Kidney tubule cell (primary cell): ENCODE measurements around the gene ZNF514.

Experiments used
- DNase-seq: peaks from one replicate; pipeline ENCODE4 v3.0.0-alpha.2; 2018; ENCODE audit warnings: low spot score

ZNF514 gene

DNA sequence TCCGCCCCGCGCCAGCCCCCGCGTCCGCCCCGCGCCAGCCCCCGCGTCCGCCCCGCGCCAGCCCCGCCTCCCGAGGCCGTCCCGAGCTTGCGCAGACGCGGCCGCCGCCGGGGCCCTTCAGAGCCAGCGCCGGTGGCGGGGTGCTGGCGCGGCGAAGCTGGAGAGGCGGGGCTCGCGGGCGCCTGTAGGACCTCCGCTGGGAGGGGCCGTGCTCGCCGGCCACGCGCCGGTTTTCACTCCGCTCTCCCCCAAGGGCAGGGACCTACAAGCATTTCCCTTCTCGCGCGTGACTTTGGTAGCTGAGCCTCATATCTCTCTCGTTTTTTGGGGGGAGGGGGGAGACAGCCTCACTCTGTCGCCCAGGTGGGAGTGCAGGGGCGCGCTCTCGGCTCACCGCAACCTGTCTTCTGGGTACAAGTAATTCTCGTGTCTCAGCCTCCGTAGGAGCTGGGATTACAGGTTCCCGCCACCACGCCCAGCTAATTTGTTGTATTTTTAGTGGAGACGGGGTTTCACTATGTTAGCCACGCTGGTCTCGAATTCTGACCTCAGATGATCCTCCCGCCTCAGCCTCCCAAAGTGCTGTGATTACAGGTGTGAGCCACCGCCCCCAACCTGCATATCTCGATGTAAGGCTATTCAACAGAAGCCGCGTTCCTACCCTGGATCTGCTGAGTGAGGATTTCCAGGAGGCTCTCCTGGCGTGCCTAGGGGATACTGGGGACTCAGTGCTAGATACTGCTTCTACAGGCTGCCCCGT, at the start of gene ZNF514:
TSS of gene ZNF514 (minus strand) at position 159 of the 760 bp plus-strand sequence. CDS start 6,595 bp downstream, outside the sequence.
- peak; percentile 78 for DNase-seq

DNA sequence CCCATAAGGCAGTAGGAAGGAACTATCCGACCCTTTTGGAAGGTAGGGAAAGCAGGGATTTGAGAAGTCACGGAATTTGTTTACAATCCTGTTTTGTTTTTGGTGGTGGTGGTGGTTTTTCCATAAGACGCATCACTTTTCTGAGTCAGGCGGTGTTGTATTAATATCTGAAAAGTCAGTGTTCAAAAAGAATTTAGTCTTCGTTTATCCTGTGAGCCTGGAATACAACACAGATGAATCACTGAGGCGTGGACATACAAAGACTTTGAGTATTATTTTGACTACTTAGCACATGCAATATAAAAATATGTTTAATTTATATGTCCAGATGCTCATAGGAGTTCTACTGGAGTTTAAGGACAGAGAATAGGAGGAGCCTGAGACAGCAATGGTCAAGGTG, 48.5 kb upstream of the ZNF514 start:
- no peak for DNase-seq

DNA sequence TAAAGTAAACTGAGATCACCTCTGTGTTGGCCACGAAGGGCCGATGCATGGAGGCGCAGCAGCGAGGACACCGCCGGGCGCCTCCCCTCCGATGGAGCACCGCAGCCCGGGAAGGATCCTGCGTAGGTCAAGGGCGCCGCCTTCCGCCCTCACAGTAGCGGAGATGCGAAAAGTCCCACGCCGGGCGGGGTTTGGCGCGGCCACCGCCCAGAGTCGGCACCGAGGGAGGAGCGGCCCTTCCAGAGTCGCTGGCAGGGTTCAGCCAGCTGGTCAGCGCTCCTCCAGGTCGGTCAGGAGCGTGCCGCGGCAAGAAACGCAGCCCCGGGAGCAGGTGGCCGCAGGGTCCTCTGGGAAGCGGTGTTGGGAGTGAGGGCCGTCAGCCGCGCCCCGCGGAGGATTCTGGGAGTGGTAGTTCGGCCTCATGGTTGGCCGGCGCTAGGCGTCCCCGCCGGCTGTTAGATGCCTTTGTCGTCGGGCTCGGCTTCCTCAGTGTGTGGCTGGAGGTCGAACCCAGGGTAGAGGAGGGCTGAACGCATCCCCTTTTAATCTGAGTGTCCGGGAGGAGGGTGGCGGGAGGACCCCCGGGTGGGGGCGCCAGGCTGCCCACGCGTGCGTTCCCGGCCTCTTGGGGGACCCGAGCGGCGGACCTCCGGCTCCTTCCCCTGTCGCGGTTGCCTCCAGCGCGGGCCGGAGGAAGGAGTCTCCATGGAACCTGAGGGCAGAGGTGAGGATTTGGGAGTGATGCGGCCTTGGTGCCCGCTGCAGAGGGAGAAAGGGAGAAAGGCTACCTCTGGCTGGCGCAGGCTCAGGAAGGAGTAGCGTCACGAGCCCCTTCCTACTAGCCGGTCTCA, 47.7 kb upstream of the ZNF514 start, which contains the start of gene ZNF892:
TSS of gene ZNF892 (plus strand) at position 411 of the 851 bp plus-strand sequence. CDS start at position 706, 295 bp downstream.
- peak; percentile 95 for DNase-seq

DNA sequence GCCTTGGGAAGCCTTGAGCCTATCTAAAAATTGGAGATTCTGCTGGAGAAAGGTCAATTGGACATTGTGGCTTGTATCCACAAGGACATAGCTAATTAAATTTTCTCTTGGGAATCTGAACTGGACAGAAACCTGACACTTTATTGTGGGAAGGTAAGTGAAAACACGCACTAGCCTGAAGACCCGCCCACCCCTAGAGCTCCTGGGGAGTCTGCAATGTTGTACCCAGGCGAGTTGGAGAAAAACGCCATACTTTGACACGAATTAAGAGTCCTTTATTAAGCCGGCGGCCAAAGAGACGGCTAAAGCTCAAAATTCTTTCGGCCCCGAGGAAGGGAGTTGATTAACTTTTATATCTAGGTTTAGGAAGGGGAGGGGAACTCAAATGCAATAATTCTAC, 46.4 kb upstream of the ZNF514 start:
- DNase-seq: no peak

DNA sequence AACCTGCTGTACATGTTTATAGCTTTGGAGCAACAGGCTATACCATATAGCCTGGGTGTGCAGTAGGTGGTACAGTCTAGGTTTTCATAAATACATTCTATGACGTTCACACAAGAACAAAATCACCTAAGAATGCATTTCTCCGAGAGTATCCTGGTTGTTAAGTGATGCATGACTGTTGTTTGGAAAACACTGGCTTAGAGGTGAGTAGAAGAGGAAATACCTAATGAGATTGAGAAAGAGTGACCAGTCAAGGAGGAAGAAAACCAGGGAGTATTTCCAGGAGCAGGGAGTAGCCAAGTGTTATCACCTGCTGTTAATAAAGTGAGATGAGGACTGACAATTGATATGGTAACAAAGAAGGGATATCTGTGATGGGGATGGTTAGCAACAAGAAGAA, 44.7 kb upstream of the ZNF514 start:
- DNase-seq: peak; percentile 77

DNA sequence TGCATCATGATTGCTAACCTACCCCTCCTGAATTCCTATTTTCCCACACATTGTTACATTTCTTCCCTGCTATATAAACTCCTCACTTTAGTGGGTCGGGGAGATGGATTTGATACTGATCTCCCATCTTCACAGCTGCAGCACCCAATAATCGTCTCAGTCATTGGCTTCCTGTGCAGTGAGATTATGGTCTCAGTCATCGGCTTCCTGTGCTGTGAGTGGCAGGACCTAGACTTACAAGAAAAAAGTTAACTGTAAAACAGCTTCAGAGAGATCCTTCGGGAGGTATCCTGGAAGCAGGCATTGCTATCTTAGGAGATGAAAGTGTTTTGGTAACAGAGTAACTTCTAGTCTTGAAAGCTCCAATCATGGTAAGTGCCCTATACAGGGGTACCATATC, 44.3 kb upstream of the ZNF514 start:
- DNase-seq: no peak

DNA sequence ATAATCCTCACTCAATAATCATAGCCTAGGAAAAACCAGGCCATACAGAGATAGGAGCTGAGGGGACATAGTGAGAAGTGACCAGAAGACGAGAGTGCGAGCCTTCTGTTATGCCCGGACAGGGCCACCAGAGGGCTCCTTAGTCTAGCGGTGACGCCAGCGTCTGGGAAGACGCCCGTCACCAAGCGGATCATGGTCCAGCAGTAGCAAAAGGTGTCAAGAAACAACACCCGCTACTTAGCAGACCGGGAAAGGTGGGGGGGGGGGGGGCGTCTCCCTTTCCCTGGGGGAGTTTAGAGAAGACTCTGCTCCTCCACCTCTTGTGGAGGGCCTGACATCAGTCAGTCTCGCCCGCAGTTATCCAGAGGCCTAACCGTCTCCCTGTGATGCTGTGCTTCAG, 33.3 kb upstream of the ZNF514 start:
- DNase-seq: peak; percentile 52

DNA sequence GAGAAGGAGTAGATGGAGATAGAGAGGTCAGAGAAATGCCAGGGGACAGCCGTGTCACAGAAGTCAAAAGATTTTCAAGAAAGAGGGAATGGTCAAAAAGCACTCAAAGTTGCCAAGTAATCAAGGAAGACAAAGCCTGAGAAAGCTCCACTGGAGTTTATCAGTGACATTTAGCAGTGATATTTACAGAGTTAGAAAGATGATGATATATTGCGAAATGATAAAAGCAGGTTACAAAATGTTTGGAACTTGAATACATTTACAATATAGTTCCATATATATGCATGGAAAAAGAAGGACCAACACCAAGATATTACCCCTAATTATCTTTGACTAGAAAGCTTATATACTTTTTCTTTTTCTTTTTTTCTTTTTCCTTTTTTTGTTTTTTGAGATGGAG, 26.3 kb upstream of the ZNF514 start:
- no peak for DNase-seq

DNA sequence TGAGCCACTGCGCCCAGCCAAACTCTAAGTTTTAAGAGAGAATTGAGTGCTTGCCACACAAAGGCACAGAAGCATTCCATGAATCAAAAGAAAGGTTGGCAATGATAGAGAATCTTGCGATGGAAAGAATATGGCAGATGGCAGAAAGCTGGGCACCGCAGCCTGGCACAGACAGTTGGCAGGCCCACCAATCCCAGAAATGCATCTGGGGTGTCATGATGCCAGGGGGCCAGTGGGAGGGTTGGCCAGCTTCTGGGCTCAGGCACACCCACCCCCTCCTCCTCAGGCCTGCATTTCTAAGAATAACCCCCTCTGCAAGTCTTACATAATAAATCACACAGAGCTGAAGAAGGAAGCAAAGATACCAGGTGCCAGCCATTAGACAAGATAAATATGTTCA, 25.5 kb upstream of the ZNF514 start:
- no peak for DNase-seq

DNA sequence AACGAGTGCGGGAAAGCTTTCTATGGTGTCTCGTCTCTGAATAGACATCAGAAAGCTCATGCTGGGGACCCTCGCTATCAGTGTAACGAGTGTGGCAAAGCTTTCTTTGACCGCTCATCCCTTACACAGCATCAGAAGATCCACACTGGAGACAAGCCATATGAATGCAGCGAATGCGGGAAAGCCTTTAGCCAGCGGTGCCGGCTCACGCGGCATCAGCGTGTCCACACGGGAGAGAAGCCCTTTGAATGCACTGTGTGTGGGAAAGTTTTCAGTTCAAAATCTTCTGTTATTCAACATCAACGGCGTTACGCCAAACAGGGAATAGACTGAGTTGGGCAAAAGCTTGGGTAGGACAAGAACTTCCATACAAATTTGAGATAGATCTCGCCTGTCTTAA, 22.1 kb upstream of the ZNF514 start:
- no peak for DNase-seq

DNA sequence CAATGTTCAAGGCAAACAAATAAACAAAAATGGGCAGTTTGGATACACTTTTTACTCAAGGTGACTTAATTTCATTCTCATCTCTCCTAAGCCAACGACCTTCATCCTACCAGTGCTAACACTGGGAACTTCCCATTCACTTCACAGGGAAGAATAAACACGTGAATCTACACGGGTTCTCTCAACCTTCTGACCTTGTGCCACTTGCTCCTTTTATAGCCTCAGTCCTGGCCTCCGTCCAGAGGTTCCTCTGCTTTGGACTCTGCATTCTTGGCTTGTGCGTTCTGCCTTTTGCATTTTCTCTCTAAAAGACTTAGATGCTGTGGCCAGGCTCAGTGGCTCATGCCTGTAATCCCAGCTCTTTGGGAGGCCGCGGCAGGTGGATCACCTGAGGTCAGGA, 19.8 kb upstream of the ZNF514 start:
- no peak for DNase-seq

DNA sequence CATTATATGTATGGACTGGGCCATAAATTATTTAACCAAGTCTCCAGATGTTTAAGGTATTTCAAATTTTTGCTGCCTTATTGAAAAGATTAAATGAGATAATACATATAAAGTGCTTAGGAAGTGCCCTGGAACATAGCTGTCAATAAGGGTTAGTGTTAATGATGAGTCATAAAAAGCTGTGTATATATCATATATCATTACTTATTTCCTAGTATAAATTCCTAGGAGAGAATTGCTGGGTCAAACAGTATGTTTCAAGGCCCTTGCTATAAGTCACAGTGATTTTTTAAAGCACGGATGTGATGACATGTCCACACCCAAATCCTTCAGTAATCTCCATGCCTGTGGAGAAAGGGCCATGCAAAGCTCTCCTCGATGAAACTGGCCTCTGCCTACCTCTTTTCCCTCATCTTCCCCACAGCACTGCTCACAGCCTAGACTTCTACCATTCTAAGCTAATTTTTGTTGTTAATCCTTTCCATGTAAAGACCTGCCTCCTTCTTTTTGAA, 14.4 kb upstream of the ZNF514 start:
- DNase-seq: no peak

DNA sequence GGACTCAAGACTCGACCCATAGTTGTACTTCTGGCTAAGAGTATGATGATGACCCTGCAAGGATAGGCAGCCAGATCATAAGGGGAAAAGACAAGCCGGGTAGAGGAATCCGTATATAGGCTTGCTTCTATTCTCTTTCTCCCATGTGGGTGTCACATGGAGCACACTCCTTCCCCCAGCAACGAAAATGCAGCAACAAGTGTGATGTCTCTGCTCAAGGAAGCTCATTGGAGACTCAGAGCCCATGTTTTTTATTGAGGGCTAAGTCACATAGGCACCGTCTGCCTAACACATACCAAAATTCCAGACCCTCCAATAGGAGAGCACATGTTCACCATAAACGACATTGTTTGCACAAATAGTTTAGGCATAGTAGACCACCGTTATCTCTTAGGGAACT, 12.3 kb upstream of the ZNF514 start:
- no peak for DNase-seq

DNA sequence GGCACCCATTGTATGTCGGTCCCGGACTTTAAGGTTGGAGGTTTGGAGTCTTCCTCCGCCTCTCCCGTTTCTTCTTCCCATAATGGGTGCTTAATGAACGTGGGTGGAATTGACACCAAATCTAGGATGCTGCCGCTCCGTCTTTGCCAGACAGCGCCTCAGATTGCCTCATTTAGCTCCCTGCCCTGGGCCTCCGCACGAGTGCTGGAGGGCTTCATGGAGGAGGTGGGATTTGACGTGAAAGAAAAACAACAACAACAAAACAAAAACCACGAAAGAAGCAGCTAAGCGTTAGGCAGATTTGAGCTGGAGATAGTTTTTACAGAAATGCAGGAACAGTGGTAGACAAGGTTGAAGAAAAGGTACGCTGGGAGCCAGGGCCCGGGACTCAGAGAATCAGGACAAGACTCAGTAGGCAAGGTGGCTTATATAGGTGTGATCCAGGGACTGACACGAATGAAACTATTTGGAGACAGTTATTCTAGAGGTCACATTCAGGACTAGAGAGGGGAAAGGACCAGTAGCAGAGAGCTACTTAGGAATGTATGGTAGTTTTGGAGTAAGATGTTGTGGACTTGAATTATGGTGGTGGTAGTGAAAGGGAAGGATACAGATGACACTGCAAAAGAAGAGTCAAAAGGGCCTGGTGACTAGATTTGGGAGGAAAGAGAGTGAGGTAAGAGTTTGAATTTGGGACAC, 6.6 kb upstream of the ZNF514 start:
- DNase-seq: no peak

DNA sequence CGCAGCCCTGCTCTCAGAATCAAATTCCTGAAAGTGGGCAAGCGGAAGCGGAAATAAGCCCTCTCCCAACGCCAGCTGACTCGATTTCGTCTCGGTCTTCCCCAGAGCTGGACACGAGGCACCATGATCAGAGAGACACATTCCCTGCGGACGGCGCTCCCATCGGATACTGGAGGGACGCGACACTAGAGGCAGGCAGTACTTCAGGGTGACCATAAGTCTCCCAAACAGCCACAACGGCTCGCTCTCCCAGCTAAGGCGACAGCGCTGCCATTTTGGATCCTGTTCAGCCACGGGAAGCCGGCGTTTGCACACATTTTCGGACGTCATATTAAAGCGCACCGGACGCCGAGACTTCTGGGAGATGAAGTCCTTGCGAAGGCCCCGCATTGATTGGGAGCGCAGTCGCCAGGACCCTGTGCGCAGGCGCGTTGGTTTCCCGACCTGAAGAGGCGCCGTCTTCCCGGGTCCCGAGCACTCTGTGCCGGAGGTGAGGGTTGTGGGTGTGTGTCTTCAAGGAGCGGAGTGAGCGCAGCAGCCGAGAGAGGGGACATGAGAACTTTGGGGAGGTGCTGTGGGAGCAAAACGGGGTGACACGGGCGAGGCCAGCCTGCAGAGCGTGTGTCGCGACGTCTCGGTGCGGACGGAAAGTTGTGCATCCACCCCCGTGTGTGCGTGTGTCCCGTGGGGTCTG, 5.9 kb upstream of the ZNF514 start, which contains the start of gene ZNF2:
TSS of gene ZNF2 (plus strand) at position 439 of the 694 bp plus-strand sequence. CDS start 10,418 bp downstream, outside the sequence.
- peak; percentile 98 for DNase-seq

DNA sequence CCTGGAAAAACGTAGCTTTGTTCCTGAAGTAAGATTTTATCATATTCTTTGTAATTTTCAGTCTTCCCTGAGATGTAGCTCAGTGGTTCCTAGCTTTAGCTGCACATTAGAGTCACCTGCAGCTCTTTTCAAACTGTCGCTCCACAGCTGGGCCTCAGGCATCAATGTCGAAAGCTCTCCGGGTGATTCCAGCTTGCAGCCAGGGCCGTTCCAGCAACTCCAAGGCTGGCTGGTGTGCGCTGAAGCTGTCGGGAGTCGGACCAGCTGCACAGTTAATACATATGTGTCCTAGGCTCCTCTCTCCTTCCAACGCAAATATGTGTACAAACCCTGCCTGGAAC, 5.4 kb upstream of the ZNF514 start:
- DNase-seq: no peak

DNA sequence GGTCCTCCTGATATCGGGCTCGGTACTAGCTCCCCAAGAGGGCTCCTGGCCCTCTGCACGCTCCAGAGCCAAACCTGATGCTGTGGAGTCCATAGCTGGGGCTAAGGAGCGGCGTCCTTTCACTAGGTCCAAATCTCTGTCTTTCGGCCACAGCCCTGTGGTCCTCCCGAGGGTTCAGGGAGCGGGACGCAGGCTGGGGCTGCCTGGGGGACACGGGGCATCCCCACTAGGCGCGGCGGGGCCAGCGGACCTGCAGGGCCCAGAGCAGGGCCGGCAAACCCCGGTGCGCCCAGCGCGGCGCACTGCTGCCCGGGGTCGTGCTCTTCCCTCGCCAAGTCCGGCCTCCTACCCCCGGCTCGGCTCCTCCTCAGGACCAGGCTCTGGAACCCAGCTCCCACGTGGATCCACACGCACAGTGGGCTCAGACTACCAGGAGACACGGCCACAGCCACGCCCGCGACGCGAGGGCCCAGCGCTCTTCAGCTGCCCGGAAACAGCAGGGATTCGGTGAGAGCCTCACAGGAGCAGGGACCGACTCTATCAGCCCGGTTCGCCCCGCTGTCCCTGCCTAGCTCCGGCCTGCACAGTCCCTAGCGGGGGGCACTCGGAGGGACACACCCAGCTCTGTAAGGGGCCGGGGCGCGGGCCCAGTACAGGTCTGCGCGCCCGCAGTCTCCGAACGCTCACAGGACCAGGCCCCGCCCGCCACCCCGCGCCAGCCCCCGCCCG, 593 bp downstream of the ZNF514 start:
- peak; percentile 45 for DNase-seq

DNA sequence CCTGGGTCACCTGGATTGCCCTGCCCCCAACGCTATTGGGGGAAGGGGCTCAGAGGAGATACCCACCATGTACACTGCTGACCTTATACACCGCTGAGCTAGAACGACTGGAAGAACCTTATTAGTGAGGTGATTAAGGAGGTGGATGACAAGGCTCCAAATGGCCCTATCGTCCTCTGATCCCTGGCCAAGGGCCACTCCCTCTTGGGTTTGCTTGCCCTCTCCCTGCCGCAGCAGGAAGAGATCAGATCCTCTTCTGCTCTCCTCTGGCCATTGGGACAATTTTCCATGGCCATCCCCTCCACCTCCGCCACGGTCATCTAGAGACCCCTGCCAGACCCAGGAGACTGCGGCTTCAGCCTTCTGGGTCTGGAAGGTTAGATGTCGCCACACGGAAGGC, 1.2 kb downstream of the ZNF514 start:
- DNase-seq: peak; percentile 8

DNA sequence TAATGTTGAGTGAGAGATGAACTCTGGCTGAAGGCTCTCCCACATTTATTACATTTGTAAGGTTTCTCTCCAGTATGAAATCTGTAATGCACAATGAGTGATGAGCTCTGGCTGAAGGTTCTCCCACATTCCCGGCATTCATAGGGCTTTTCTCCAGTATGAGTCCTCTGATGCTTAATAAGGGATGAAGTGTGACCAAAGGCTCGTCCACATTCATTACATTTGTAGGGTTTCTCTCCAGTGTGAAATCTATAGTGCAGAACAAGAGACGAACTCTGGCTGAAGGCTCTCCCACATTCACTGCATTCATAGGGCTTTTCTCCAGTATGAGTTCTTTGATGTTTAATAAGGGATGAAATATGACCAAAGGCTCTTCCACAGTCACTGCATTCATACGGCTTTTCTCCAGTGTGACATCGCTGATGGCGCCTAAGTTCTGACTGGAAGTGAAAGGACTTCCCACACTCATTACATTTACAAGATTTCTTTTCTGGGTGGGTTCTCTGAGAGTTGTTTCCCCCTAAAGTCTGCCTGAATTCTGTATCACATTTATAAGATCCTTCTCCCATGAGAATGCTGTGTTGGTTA, 10.2 kb downstream of the ZNF514 start:
- DNase-seq: no peak

DNA sequence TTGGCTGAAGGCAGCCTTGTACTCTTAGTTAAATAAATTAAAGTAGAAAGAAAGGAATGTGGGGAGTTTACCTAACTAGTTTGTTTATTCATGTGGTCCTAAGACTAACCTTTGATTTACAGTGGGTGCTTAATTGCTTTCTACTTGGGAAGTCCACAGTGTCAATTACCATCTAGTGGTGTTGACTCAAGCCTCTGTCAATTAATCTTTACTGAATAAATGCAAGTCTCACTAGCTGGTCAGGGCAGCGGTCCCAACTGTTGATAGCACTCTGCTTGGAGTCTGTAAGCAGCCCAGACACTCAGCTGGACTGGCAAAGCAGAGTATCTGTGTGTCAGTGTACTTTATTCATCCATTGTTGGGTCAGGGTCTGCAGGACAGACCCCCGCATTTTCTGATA, 15.8 kb downstream of the ZNF514 start:
- DNase-seq: no peak

DNA sequence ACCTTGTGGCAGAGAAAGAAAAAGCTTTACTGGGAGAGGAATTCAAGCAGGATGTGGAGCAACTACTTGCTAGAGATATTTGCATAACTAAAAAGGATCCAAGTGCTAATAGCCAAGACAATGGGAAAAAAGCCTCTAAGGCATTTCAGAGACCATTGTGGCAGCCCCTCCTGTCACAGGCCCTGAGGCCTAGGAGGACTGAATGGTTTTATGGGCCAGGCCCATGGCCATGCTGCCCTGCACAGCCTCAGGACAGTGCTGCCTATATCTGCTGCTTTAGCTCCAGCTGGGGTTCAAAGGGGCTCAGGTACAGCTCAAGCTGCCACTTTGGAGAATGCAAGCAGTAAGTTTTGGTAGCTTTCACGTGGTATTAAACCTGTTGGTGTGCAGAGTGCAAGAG, 20.9 kb downstream of the ZNF514 start:
- DNase-seq: no peak
